ENCODE data around the gene RELT. TPM values are rescaled to one million over a fixed set of nuclear protein-coding genes. Genes with fewer than 3 reads are reported as not detected.
A peak's percentile ranks its signal among the peaks of the same experiment; 100 is the strongest.

The RELT gene
- total and polyA plus RNA-seq, 9 of the 15 experiments (the other 6 are each of a cell fraction or from before 2014, with no cell fraction given): 1.1 to 20.2 (median 7.4) TPM

- TF ChIP-seq ARID2 (IDR thresholded peaks at IDR 0.05): 0 out of 2 replicates have a peak, but pooled peaks have one; percentile 56
- TF ChIP-seq ELK1 (CRISPR knock-in tag; IDR thresholded peaks at IDR 0.05): no peak
- peak; percentile 42; the same call in 1 of the 2 replicates for TF ChIP-seq ATF7 (IDR thresholded peaks at IDR 0.05)
- no peak for TF ChIP-seq SPI1 (IDR thresholded peaks at IDR 0.05; ENCODE audit: borderline replicate concordance, low read depth, low read length)
- peak; percentile 19; the same call in 1 of the 2 replicates for TF ChIP-seq BHLHE40 (IDR thresholded peaks at IDR 0.05; ENCODE audit: low read length)
- no peak for TF ChIP-seq JUNB (CRISPR knock-in tag; conservative IDR thresholded peaks at IDR 0.05)
- peak; percentile 90 for TF ChIP-seq ZNF384 (IDR thresholded peaks at IDR 0.05; ENCODE audit: low read depth, low read length)
- TF ChIP-seq HEY1 (CRISPR knock-in tag; IDR thresholded peaks at IDR 0.05; ENCODE audit: borderline replicate concordance): 0 out of 2 replicates have a peak, but pooled peaks have one; percentile 56
- peak; percentile 86; the same call in 1 of the 2 replicates for TF ChIP-seq REST (IDR thresholded peaks at IDR 0.05; ENCODE audit: borderline replicate concordance)
- TF ChIP-seq REST (CRISPR knock-in tag; IDR thresholded peaks at IDR 0.05; ENCODE audit: low read depth): no peak
- 0 out of 2 replicates have a peak, but pooled peaks have one; percentile 9 for TF ChIP-seq MAFF (IDR thresholded peaks at IDR 0.05; ENCODE audit: low read length)
- peak in 1 of 2 experiments; percentile 20; a peak in 1 of 4 replicates for TF ChIP-seq RCOR1 (IDR thresholded peaks at IDR 0.05; ENCODE audit: borderline replicate concordance in 1 of 2, low read depth in 2 of 2, low read length in 2 of 2)
Observed at GRCh38 chr11:73350908-73351636, 25.1 kb upstream of the RELT start (continued).

Measured in K562 (cell line).